Glutamatergic neuron (in vitro differentiated cells): ENCODE results near the gene BBX. TPM values are rescaled to one million over a fixed set of nuclear protein-coding genes. Genes with fewer than 3 reads are reported as not detected.

Experiments used
- DNase-seq: peaks from one replicate; pipeline ENCODE4 v3.0.0; 2022
- H3K27ac Mint-ChIP-seq: one replicate; pipeline ENCODE4 v1.8.0; 2020; ENCODE audit warnings: mild to moderate bottlenecking, mixed read lengths, inconsistent platforms; ENCODE audit not compliant: unreplicated experiment
- H3K27me3 Mint-ChIP-seq: one replicate; pipeline ENCODE4 v1.8.0; 2020; ENCODE audit warnings: mild to moderate bottlenecking, moderate library complexity, mixed read lengths, inconsistent platforms; ENCODE audit not compliant: unreplicated experiment
- H3K36me3 Mint-ChIP-seq: one replicate; pipeline ENCODE4 v1.8.0; 2020; ENCODE audit warnings: mild to moderate bottlenecking, mixed read lengths, inconsistent platforms; ENCODE audit not compliant: unreplicated experiment
- H3K4me1 Mint-ChIP-seq: one replicate; pipeline ENCODE4 v1.8.0; 2020; ENCODE audit warnings: mild to moderate bottlenecking, low read depth, mixed read lengths, inconsistent platforms; ENCODE audit not compliant: unreplicated experiment
- H3K4me3 Mint-ChIP-seq: one replicate; pipeline ENCODE4 v1.8.0; 2020; ENCODE audit warnings: mild to moderate bottlenecking, mixed read lengths, inconsistent platforms; ENCODE audit not compliant: unreplicated experiment
- H3K9me3 Mint-ChIP-seq: one replicate; pipeline ENCODE4 v1.8.0; 2020; ENCODE audit warnings: mild to moderate bottlenecking, moderate library complexity, mixed read lengths, inconsistent platforms; ENCODE audit not compliant: unreplicated experiment
- CTCF ChIP-seq: fragments of 200-600 bp; sonication (generic); IDR thresholded peaks from one replicate; pipeline ENCODE4 v1.5.0; 2021; ENCODE audit not compliant: partially characterized antibody, unreplicated experiment
- total RNA-seq: library from RNA; stranded (reverse); fragmentation: NEBNext Ultra II Directional; extraction: Animal tissue kit (Norgen Biotek cat#: 25700); gene quantifications from one replicate; pipeline ENCODE4 v1.2.1, GENCODE V29; 2021; ENCODE audit not compliant: unreplicated experiment

Gene BBX
- total RNA-seq, 1 donor from 2014 or later = 71.0 TPM

DNA sequence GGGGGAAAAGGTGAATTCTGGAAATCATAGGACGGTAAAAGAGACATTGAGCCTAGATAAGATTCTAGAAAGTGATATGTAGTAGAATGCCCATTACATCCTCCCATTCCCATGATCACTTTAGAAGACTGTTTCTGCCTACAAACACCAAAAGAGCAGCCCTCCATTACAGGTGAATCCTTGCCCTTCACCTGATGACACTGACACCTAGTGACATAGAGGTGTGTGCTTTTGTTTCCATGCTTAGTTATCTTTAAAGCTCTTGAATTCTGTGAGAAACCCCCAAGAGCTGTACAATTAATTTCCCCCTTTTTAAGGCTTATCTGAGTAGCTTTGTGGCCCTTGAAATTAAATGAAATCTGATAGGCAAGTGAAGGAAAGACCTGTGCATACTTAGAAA, 8.3 kb upstream of the BBX start:
- TF ChIP-seq CTCF = no peak
- H3K27me3 Mint-ChIP-seq = no peaks in the 10 kb centered on the region
- no peak for DNase-seq
- H3K27ac Mint-ChIP-seq = no peak overlapping the region
- H3K9me3 Mint-ChIP-seq = no peaks in the 10 kb centered on the region
- no peaks in the 10 kb centered on the region for H3K36me3 Mint-ChIP-seq
- no peak overlapping the region for H3K4me3 Mint-ChIP-seq
- no peaks in the 10 kb centered on the region for H3K4me1 Mint-ChIP-seq

GRCh38 chr3:107516475-107516874, 6.3 kb upstream of the BBX start:
- no peaks in the 10 kb centered on the region for H3K27me3 Mint-ChIP-seq
- TF ChIP-seq CTCF = no peak
- H3K4me3 Mint-ChIP-seq = no peak overlapping the region
- no peak for DNase-seq
- H3K4me1 Mint-ChIP-seq = no peaks in the 10 kb centered on the region
- H3K36me3 Mint-ChIP-seq = no peaks in the 10 kb centered on the region
- H3K27ac Mint-ChIP-seq = no peak overlapping the region
- H3K9me3 Mint-ChIP-seq = no peaks in the 10 kb centered on the region

DNA sequence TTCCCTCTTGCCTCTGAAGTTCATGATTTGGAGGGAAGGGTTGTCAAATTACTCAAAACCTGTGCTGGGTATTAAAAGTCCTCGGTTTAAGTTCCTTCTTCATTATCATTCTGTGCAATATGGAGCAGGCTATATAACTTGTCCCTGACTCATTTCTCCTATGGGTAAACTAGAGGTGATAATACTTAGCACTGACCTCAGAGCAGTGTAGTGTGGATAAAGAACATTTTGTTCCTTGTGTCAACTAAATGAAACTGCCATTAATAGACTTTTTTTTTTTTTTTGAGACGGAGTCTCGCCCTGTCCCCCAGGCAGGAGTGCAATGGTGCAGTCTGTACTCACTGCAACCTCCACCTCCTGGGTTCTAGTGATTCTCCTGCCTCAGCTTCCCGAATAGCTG, 2.2 kb upstream of the BBX start:
- Mint-ChIP-seq H3K4me1 (peaks cover 5% of the 10 kb centered on the region), H3K27me3 (peaks cover 9% of the 10 kb centered on the region), H3K36me3 (no peaks in the 10 kb centered on the region), H3K4me3 (no peak overlapping the region), H3K27ac (no peak overlapping the region), H3K9me3 (peaks cover 9% of the 10 kb centered on the region)
- no peak for DNase-seq
- no peak for TF ChIP-seq CTCF

- no peaks in the 10 kb centered on the region for H3K36me3 Mint-ChIP-seq
- H3K9me3 Mint-ChIP-seq = peaks cover 15% of the 10 kb centered on the region
- no peak overlapping the region for H3K27ac Mint-ChIP-seq
- no peak for DNase-seq
- no peak for TF ChIP-seq CTCF
- H3K4me1 Mint-ChIP-seq = peaks cover 8% of the 10 kb centered on the region
- H3K27me3 Mint-ChIP-seq = peaks cover 12% of the 10 kb centered on the region
- H3K4me3 Mint-ChIP-seq = no peak overlapping the region
Observed at GRCh38 chr3:107521469-107522059, 1.2 kb upstream of the BBX start.

DNA sequence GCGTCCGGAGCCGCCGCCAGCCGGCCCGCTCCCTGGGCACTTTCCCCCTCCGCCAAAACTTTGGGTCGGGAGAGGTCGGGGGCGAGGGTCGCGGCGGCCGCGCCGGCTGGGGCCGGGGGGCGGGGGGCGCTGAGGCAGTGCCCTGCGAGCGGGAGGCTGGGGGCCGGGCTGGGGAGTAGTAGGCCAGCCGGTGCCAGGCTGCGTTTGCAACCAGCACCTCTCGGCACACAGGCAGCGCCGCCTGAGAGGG, 452 bp downstream of the BBX start:
- no peak for TF ChIP-seq CTCF
- peaks cover 15% of the 10 kb centered on the region for H3K9me3 Mint-ChIP-seq
- H3K27me3 Mint-ChIP-seq = peaks cover 12% of the 10 kb centered on the region
- no peaks in the 10 kb centered on the region for H3K36me3 Mint-ChIP-seq
- DNase-seq = no peak
- peaks cover 8% of the 10 kb centered on the region for H3K4me1 Mint-ChIP-seq
- no peak overlapping the region for H3K27ac Mint-ChIP-seq
- H3K4me3 Mint-ChIP-seq = peak overlapping the region; percentile 91
